Stimulated activated naive CD4-positive, alpha-beta T cell (primary cell): ENCODE data around the gene ALG12.

ENCODE experiments used
- DNase-seq, 6 experiments: peaks; one replicate each; lab custom pipeline; 2025; lab: John Stamatoyannopoulos, UW

The ALG12 gene

DNA sequence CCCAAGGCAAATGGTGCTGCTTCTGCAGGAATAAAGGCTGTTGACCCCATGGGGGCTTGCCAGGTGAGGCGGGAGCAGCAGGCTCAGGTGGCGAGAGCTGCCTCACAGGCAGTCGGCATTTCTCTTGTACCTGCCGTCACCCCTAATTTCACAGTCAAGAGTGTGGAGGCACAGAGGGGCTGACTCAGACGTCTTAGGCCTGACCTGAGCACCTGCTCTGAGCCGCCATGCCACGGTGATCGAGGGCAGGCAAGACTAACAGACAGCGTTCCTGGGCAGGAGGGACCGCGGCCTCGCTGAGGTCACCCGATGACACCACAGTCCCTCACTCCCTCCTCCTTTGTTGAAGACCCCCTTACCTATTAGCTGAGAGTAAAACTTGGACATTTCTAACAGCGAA, 5.2 kb downstream of the ALG12 start:
- DNase-seq: no peak

DNA sequence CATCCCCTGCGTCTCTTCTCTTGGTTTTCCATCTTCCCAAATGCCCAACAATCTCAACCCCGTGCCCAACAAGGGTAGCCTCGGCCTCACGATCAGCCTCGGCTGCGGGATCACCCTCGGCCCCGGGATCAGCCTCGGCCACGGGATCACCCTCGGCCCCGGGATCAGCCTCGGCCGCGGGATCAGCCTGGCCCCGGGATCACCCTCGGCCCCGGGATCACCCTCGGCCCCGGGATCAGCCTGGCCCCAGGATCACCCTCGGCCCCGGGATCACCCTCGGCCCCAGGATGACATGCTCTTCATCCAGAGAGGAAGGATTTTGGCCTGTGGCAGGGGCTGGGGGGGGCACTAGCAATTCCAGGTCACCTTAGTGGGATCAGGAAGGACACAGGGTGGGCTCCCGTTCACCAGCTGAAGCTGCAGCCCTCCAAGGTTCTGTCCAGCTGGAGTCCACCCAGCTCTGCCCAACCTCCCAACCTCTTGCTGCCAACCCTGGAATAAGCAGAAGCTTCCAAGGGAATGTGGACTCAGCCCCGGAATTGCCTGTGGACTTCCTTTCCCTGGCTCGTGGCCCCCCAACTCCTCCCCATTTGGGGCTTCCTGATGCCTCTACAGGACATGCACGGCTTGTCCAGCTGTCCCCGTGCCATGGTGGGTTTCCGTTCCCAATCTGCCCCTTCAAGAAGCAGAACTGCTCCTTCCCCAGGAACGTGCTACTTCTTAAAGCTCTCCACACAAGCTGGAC, 6.2 kb downstream of the ALG12 start:
- DNase-seq: no peak

DNA sequence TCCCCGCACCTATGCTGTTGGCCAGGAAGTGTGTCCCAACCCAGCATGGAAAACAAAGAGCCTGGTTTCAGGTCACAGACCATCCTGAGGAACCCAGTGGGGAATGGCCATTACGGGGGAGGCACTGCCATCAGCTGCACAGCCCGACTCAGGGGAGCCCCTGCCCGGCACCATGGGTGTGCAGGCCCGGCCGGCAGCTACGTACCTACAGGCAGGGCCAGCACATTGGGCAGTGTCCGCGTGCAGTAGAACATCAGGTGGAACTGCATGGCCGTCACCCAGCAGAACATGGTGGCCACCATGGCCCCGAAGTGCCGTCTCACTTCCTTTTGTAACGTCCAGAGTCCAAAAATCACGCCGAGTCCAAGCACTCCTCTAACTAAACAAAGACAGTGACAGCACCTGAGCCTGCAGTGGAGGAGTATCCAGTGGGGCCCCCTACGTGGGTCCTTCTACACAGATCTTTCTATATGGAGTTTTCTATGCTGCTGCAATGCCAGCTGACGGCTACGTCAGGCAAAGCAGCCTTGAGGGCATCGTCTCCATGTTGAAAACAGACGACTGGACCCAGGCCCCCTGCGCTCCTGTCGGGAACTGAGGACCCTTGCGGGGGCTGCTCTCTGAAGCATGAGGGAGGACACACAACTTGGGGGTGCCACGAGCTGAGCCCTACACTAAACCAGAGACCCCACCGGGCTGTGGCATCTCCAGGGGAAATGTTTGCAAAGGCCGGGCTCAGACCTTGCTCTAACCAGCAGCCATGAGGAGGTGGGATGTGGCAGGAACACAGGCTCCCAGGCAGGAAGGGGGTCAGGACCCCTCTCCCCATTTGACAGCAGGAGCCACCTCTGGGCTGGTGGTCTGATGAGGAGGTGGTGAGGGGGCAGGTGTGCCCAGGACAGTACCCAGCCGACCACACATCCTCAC, 7.7 kb downstream of the ALG12 start:
- no peak for DNase-seq

DNA sequence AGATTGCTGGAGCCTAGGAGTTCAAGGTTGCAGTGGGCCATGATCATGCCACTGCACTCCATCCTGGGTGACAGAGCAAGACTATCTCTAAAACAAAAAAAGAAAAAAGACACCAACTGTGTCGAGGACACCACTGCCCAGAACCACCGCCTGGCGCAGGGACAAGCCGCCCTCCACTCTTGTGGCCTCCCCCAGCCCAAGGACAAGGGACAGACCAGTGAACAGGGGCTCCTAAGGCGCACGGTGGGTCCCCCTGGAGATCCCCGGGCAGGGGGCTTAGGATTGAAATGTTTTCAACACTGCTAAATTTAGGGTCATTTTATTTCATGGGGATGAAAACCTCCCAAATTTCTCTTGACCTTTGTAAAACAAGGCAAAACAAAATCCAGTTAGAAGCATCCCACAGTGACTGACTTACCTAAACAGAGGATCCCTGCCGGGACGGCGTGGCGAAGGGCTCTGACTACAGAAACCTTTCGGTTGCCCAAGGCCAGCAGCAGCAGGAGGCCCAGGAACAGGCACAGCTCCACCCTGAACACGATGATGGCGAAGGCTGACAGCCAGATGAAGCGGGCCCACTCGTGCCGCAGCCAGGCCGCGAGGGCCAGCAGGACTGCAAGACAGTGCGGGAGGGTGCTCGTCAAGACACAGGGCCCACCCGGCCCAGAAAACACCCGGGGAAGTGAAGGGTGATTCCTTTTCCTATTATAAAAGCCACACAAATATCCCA, 8.6 kb downstream of the ALG12 start:
- no peak for DNase-seq

DNA sequence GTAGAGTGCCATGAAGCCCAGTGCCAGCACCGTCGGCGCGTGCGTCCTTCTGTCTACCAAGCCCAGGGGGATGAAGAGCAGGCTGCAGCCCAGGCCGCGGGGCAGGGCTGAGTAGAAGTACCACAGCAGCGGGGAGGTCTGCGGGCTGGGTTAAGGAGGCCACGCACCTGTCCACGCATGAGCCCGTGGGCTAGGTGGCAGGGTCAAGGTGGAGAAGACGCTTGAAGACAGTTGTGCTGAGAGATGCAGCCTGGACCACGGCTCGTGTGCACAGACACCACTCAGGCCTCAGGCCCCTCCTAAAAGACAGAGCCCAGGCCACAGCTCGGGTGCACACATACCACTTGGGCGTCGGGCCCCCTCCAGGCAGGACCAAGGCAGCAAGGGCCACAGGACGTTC, 10.4 kb downstream of the ALG12 start:
- DNase-seq: no peak

DNA sequence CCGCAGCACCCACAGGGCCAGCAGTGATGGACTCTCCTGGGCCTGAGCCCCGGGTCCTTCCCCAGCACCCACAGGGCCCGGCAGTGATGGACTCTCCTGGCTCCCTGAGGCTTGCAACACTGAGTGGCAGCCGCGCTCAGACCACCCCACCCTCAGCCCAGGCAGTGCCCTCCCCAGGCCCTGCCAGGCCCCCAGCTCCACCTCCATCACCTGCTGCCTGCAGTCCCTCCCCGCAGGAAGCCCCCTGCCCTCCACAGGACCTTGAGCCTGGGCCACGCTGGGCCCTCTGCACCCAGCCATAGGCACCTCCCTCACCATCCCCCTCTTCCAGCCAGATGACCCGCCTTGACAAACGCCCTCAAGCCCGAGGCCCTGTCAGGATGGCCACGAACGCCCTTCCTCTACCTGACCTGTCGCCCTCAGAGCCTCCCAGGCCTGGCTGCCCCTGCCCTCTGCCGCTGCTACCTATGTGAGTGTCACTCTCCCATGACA, 11.4 kb downstream of the ALG12 start:
- no peak for DNase-seq

DNA sequence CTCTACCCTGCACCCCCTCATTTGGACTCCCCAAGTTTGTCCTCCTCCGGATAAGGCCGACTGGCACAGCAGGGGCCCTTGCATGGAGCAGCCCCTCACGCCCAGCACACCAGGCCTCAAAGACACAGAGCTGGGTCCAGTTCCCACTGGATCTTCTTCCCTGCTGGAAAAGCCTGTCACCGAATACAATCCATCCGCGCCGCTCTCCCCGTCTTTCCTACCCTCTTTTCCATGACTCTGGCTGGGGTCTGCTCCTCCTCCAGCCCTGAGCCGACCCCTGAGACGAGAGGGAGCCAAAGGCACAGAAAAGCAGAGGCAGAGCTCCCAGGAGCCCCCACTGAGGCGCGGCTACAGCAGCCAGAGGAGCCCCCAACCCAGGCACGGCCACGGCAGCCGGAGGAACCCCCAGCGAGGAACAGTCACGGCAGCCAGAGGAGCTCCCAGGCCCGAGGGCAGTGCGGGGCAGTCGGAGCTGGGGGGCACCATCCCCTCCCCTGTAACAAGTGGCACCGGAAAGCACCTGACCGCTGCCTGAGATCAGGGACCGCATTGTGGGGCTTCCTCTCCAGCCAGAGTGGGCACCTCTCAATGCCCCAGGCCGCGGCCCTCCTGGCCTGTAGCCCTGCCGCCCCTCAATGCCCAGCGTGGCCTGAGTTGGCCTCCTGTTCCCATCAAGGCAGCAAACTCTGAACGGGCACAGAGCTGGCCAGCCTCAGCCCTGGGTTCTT, 12.0 kb downstream of the ALG12 start:
- DNase-seq: no peak

DNA sequence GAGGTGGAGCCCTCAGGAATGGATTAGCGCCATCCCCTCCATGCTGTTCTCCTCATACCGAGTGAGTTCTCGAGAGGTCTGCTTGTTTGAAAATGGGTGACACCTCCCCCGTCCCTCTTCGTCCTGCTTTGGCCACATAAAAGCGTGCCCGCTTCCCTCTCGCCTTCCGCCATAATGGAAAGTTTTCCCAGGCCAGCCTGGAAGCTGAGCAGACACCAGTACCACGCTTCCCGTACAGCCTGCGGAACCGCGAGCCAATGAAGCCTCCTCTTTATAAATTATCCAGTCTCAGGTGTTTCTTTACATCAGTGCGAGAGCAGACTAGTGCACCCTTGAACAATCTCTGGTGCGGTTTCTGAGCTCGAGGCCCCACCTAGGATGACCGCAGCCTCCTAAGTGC, 12.8 kb downstream of the ALG12 start:
- no peak for DNase-seq

DNA sequence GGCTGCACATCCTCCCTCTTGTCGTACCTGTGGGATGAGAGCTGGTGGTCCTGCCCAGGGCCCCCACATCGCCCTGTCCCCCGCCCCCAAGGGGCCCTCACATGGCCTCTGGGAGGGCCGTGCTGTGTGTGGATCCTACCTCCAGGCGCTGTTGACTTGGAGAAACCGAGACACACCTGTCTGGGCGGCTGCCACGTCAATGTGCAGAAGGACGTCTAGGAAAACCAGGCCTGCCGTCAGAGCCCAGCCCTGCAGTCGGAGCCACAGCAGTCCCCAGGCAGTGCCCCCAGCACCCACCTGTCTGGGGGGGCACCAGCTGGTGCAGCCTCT, 14.2 kb downstream of the ALG12 start:
- no peak for DNase-seq

DNA sequence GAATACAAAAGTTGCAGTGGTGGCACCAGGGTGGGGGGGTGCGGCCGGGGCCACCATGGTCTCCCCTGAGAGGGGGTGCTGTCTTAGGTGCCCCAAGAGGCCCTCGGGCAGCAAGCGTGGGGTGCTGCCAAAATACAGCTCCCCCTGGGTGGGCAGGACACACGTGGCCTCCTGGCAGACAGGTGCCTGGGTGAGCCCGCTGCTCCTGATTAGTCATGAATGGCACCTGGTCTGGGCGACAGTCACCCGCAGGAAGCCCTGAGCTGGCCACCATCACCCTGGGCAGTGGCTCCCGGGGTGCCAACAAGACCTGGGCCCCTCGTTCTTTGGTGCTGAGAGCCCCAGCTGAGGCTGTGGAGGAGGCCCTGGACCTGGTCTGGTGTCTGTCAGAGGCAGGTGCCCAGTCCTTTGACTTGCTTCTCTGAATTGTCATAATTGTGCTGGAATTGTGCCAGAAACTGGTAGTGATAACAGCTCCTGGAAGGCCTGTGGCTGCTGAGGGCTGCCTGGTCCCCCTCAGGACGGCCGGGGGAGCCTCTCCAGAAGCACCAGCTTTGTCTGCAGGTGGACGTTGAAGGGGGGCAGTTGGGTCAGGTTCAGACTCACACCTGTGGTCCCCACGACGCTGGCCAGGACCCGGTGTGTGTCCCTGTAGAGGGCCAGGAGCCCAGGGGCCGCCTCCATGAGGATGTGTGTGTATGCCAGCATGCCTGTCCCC, 14.8 kb downstream of the ALG12 start:
- DNase-seq: no peak

DNA sequence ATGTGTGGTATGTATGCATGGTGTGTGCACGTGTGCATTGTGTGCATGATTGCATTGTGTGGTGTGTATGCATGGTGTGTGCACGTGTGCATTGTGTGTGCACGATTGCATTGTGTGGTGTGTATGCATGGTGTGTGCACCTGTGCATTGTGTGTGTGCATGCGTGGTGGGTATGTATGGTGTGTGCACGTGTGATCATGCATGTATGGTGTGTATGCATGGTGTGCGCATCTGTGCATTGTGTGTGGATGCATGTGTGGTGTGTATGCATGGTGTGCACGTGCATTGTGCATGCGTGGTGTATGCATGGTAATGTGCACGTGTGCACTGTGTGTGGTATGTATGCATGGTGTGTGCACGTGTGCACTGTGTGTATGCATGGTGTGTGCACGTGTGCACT, 16.8 kb downstream of the ALG12 start:
- no peak for DNase-seq

DNA sequence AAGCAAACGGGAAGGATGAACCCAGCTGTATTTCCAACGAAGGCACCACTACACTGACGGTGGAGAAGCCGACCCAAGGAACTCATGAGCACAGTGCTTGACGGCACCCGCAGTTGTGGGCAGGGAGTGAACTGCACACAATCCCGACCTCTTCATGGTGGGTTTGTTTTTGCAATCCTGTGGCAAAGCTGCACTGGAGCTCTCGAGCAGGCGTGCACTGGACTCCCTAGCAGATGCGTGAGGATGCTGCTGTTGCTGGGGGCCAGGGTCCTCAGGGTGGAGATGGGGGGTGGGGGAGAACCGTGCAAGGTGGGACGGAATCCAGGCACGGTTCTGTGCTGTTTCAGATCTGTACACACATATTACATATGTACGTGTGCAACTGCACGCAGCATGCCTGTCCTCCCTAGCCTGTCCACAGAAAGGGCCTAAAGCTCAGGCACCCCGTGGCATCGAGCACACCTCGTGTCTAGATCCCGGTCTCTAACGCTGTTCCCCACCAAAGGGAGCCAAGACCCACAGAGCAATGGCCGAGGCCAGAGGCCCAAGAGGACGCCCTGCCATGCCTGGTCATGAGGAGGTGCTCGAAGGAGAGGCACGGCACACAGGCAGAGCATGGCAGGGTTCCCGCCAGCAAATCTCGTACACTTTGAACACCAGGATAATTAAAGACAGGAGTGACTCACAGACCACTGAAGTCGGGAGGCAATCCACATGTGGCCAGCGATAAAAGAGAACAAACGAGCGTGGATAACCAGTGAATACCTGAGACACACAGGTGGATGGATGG, 17.6 kb downstream of the ALG12 start:
- no peak for DNase-seq

DNA sequence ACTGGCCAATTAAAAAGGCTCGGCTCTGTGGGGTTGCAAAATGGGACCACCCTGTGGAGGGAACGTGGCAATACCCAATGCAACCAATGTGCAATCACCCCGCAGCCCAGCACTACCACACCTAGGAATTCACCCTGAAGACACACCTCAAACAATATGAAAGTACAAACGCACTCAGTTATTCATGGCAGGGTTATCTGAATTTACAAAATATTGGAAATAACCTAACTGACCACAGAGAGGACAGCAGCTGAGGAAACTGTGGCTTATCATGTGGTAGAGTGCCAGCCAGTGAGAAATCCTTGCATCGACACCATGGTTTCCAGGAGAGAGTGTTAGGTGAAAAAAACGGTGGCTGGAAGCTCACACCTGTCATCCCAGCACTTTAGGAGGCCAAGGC, 18.7 kb downstream of the ALG12 start:
- DNase-seq: no peak

DNA sequence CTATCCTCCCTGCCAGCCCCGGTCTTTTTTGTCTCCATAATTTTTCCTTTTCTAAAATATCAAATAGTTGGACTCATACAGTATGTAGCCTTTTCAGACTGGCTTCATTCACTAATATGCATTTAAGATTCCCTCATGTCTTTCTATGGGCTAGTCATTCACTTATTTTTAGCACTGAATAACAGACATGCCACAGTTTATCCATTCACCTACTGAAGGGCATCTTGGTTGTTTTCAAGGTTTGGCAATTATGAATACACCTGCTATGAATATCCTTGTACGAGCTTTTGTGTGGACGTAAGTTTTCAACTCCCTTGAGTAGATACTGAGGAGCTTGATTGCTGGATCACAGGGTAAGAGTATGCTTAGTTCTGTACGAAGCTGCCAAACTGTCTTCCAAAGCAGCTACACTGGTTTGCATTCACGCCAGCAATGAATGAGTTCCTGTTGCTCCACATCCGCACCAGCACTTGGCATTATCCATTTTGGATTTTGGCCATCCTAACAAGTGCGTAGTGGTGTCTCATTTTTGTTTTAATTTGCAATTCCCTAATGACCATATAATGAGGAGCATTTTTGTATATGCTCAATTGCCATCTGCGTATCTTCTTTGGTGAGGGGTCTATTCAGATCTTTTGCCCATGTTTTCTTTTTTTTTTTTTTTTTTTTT, 21.1 kb downstream of the ALG12 start:
- DNase-seq: no peak

DNA sequence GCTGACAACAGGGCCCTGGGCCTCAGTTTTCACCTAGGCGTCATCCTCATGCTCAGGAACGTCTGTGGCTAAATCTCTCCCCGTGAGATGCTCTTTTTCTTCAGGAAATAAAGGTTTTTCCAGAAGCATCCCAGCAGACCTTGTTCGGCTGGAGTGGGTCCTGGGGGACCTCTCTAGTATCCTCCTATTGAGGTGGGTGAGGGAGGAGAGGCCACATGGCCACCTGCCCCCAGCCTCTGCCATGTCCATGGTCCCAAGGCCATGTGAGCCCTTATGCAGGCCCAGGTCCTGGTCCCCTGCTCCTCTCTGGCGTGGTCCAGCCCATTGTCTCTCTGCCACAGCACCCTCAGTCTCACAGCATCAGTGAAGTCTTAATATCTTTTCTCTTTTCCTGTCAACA, 22.0 kb downstream of the ALG12 start:
- DNase-seq: no peak

DNA sequence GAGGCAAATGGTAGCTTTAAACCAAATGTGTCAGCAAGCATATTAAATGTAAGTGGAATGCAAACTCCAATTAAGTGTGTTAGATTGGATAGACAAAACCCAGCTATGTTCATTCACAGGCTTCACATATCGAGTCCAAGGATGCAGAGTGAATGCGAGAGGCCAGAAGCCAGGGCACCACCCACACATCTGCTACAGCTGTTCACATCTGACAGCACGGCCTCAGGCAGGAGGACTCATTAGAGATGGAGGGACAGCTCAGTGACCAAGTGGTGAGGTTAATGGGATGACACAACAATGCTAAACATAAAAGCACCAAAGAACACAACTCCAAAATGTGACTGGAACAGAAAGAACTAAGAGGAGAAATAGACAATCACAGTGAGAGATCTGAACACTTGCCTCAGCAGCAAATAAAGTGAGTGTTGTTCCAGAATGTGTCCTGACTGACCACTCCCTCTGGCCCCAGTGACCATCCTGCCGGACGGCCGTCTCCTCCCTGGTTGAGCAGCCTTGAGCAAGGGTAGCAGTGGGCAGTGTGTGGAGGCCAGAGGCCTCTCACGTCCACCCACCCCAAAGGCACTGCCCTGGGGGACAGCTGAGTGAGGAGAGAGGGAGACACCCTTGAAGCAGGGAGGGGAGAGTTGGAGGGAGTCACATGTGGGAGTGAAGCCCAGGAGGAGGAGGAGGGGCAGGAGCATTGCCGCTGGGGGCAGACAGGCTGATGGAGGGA, 23.8 kb downstream of the ALG12 start:
- no peak for DNase-seq

DNA sequence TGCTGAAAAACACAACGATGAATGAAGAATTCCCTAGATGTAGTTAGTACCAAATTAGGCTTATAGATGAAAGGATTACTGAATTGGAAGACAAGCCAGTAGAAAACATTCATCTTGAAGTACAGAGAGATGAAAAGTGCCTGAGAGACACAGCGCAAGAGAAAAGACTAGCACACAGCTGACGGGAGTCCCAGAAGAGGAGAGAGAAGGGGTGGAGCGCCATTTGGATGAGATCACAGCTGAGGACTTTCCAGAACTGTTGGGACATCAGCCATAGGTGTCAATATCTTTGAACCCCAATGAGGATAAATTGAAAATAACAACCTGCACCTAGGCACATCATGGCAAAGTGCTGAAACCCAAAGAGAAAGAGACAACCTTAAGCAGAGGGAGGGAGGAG, 25.2 kb downstream of the ALG12 start:
- no peak for DNase-seq

DNA sequence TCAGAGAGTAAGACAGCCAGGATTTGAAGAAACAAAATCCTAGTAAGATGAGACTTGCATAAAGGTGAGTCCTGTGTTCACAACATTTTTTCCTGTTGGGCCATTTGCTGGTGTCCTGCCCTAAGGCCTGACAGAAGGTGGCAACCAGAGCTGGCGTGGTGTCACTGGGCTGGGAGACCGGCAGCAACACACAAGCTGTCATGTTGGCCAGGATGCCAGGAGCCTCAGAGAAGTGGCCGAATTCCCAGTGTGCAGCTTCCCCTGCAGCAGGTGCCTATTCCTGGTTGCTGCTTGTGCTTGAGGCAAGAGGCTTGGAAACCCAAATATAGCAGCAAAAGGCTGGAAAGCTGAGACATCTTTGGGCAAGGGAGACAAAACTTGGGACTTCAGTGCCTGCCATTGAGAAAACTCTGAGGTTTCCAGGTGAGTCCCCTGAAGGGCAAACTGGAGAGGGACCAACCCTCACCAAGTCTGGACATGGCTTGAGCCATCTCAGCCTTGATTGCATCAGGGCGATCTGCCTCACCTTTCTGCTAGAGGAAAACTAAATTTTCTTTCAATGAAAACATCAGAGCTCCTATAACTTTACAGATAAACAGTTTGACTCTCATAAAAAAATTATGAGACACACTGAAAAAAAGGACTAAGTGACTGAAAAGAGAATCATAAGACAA, 25.9 kb downstream of the ALG12 start:
- DNase-seq: no peak

DNA sequence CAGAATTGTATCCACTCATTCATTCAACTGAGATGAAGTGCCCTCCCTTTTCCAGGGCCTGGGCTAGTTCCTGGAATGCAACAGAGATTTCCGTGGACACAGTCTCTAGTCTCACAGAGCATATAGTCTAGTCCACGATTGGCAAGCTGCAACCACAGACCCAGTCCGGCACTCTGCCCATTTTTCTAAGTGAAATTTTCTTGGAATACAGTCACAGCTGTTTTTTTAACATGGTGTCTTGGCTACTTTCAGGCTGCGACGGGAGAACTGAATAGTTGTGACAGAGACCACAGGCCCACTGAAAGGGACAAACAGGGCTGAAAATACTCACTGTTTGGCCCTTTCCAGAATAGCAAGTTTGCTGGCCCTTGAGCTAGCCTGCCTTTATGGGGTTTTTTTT, 29.2 kb downstream of the ALG12 start:
- DNase-seq: no peak
